Measurements from ENCODE around the gene KIF22.

DNA sequence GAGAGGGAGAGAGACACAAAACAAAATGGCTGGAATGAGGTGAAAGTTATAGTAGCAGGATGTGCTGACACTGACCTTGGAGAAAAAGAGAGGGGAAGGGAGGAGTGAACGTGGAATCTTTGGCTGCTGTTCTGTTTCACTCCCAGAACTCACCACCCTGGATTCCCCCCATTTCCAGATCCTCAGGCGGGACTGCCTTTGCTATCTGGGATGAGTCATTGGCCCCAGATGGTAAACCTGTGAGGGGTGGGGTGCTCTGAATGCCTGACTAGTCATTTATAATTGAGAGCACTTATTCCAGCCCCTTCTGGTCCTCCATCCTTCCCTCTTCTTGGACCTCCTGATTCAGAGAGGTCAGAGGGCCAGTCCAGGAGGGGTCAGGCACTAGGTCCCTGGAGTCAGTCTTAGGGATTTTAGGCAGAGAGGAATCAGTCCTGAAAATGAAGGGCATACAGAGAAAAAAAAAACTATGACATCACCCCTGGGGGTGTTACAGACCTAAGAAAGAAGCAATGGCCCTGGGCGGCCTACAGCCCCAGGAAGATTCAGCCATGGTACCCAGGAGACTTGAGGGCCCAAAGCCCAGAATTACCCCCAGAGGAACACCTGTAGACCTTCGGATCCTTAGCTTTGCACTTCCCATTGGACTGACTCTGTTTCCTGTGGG lies 14.7 kb upstream of the KIF22 start:
- TF ChIP-seq POLR2A (IDR thresholded peaks at IDR 0.05) (no peak), CTCF (IDR thresholded peaks at IDR 0.05) (no peak)

Data from prostate gland (tissue), 2 donors.